ENCODE data around the gene RPS6KA2.

The RPS6KA2 gene

DNA sequence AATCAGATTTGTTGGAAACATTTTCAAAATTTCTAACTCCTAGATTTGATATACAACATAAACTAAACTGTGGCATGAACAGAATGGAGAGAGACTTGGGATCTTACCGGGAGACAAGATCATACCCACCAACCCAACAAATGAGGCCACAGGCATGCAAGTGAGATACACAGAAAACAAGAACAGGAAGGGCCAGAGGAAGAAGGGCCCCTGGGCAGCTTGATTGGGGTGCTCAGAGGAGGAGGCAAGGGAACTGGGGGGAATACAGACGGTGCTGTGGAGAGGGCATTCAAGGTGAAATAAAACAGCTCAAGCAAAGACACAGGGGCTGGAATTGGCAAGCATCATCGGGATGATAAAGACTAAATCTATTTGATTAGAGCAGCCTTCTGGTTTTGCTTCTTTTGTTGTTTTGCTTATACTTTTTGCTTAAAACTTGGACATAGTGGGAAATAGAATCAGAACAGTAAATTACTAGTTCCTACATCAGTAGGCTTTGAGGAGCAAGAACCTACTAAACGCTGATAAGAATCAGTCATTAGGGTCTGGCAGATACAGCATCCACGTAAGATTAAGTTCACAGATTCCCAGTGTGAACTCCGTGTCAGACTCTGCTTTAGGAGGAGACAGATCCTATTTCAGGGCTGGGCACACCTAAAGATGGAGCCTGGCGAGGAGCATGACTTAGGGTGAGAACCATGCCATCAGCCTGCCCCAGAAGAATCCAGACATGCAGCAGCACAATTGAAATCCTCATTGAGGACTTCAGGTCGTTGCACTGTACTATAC lies 37.1 kb downstream of the RPS6KA2 start:
- H3K9me3 ChIP-seq (ENCODE audit: insufficient read depth, low read length, severe bottlenecking) = no peaks in the 10 kb centered on the region
- no peaks in the 10 kb centered on the region for H3K79me2 ChIP-seq (ENCODE audit: insufficient read depth, low read length)
- TF ChIP-seq EZH2 (IDR thresholded peaks at IDR 0.05; ENCODE audit: borderline replicate concordance, low read depth, low read length, severe bottlenecking) = no peak
- TF ChIP-seq, protein P1, sequence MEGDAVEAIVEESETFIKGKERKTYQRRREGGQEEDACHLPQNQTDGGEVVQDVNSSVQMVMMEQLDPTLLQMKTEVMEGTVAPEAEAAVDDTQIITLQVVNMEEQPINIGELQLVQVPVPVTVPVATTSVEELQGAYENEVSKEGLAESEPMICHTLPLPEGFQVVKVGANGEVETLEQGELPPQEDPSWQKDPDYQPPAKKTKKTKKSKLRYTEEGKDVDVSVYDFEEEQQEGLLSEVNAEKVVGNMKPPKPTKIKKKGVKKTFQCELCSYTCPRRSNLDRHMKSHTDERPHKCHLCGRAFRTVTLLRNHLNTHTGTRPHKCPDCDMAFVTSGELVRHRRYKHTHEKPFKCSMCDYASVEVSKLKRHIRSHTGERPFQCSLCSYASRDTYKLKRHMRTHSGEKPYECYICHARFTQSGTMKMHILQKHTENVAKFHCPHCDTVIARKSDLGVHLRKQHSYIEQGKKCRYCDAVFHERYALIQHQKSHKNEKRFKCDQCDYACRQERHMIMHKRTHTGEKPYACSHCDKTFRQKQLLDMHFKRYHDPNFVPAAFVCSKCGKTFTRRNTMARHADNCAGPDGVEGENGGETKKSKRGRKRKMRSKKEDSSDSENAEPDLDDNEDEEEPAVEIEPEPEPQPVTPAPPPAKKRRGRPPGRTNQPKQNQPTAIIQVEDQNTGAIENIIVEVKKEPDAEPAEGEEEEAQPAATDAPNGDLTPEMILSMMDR (IDR thresholded peaks at IDR 0.05; ENCODE audit: borderline replicate concordance, extremely low read depth, low read length, poor library complexity, severe bottlenecking) = no peak
- DNase-seq = no peak
- H3K4me2 ChIP-seq (ENCODE audit: insufficient read depth, low read length) = no peak overlapping the region
- no peak overlapping the region for H3K27ac ChIP-seq (ENCODE audit: low read length)
- no peaks in the 10 kb centered on the region for H3K27me3 ChIP-seq (ENCODE audit: insufficient read depth, low read length, poor library complexity)
- no peaks in the 10 kb centered on the region for H3K36me3 ChIP-seq (ENCODE audit: insufficient read depth, low read length)
- H2AFZ ChIP-seq (ENCODE audit: low read depth, low read length) = no peak overlapping the region
- ATAC-seq (ENCODE audit: insufficient read depth, low read depth) = no peak
- H3K4me3 ChIP-seq (ENCODE audit: low read depth in 1 of 2, low read length in 2 of 2) = no peak overlapping the region
- H3K9ac ChIP-seq (ENCODE audit: low read depth, low read length) = no peak overlapping the region
- H3K4me1 ChIP-seq (ENCODE audit: insufficient read depth, low read length) = peaks cover 17% of the 10 kb centered on the region
- H4K20me1 ChIP-seq (ENCODE audit: insufficient read depth, low read length) = no peaks in the 10 kb centered on the region

DNA sequence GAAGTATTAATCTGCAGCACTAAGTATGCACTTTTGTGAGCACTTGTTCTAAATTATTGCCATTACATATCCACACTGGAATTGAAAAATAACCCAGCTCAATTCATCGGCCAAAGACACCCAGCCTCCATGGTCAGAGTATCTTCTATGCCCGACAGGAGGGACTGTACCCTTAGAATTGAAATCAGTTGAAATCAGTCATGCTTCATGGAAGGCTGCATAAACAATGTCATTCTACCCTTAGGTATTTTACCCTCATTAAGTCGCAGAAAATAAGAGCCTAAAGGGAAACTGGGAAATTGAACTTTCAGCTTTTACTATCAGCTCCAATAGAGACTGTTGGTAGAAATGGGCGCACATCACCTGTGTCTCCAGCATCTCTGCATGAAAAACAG lies 37.7 kb downstream of the RPS6KA2 start:
- H3K27ac ChIP-seq (ENCODE audit: low read length) = no peak overlapping the region
- no peak overlapping the region for H2AFZ ChIP-seq (ENCODE audit: low read depth, low read length)
- DNase-seq = no peak
- ATAC-seq (ENCODE audit: insufficient read depth, low read depth) = no peak
- no peak overlapping the region for H3K9ac ChIP-seq (ENCODE audit: low read depth, low read length)
- no peak overlapping the region for H3K4me3 ChIP-seq (ENCODE audit: low read depth in 1 of 2, low read length in 2 of 2)
- TF ChIP-seq EZH2 (IDR thresholded peaks at IDR 0.05; ENCODE audit: borderline replicate concordance, low read depth, low read length, severe bottlenecking) = no peak
- TF ChIP-seq, protein P1 (IDR thresholded peaks at IDR 0.05; ENCODE audit: borderline replicate concordance, extremely low read depth, low read length, poor library complexity, severe bottlenecking) = no peak
- H3K79me2 ChIP-seq (ENCODE audit: insufficient read depth, low read length) = no peaks in the 10 kb centered on the region
- H4K20me1 ChIP-seq (ENCODE audit: insufficient read depth, low read length) = no peaks in the 10 kb centered on the region
- H3K4me2 ChIP-seq (ENCODE audit: insufficient read depth, low read length) = no peak overlapping the region
- H3K27me3 ChIP-seq (ENCODE audit: insufficient read depth, low read length, poor library complexity) = no peaks in the 10 kb centered on the region
- peaks cover 17% of the 10 kb centered on the region for H3K4me1 ChIP-seq (ENCODE audit: insufficient read depth, low read length)
- H3K9me3 ChIP-seq (ENCODE audit: insufficient read depth, low read length, severe bottlenecking) = no peaks in the 10 kb centered on the region
- H3K36me3 ChIP-seq (ENCODE audit: insufficient read depth, low read length) = no peaks in the 10 kb centered on the region

DNA sequence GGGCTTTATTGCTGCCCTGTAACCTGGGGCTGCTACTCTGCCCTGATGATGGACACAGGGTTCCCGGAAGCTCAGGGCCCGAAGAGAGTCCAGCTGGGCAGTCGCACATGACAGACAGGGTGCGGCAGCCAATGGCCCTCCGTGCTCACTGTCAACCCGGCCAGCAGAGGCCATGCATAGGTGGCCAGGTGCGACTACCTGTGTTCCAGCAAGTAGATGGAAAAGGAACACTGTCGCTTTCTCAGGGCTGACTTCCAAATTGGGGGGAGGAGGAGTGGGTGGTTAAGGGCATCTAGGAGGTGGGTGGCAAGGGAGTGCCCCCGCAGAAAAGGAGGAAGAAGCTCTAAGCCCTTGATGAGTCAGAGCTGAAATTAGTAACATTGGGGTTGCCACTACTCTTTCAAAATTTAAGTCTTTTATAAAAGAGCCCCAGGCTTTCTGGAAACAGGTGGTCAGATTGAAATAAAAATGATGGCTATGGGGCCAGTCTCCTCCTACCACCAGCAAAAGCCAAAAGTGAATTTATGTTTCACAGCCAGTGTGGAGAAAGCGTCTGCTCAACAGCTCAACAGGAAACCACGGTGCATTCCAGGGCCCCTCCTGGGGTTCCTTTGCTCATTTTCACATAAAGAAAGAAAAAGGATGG lies 38.2 kb downstream of the RPS6KA2 start:
- DNase-seq (no peak), ATAC-seq (ENCODE audit: insufficient read depth, low read depth) (no peak)
- Histone ChIP-seq H3K4me3 (ENCODE audit: low read depth in 1 of 2, low read length in 2 of 2) (no peak overlapping the region), H3K4me1 (ENCODE audit: insufficient read depth, low read length) (peaks cover 17% of the 10 kb centered on the region), H3K9me3 (ENCODE audit: insufficient read depth, low read length, severe bottlenecking) (no peaks in the 10 kb centered on the region), H3K9ac (ENCODE audit: low read depth, low read length) (no peak overlapping the region), H4K20me1 (ENCODE audit: insufficient read depth, low read length) (no peaks in the 10 kb centered on the region), H2AFZ (ENCODE audit: low read depth, low read length) (no peak overlapping the region), H3K27me3 (ENCODE audit: insufficient read depth, low read length, poor library complexity) (no peaks in the 10 kb centered on the region), H3K36me3 (ENCODE audit: insufficient read depth, low read length) (no peaks in the 10 kb centered on the region), H3K4me2 (ENCODE audit: insufficient read depth, low read length) (no peak overlapping the region), H3K79me2 (ENCODE audit: insufficient read depth, low read length) (no peaks in the 10 kb centered on the region), H3K27ac (ENCODE audit: low read length) (no peak overlapping the region)
- TF ChIP-seq, protein P1 (IDR thresholded peaks at IDR 0.05; ENCODE audit: borderline replicate concordance, extremely low read depth, low read length, poor library complexity, severe bottlenecking) = no peak
- no peak for TF ChIP-seq EZH2 (IDR thresholded peaks at IDR 0.05; ENCODE audit: borderline replicate concordance, low read depth, low read length, severe bottlenecking)
